ENCODE results near the gene CNTN1. TPM values are rescaled to one million over a fixed set of nuclear protein-coding genes. Genes with fewer than 3 reads are reported as not detected.

The CNTN1 gene
- polyA plus RNA-seq, 1 donor from 2014 or later: 101 TPM

GRCh38 chr12:40760821-40761220 lies 68.6 kb downstream of the CNTN1 start:
- Histone ChIP-seq H3K27me3 (ENCODE audit: insufficient read depth, low read depth, low read length) (no peaks in the 10 kb centered on the region), H3K4me2 (ENCODE audit: low read length) (no peak overlapping the region), H3K9me2 (ENCODE audit: insufficient read depth, low read length) (no peaks in the 10 kb centered on the region), H3K36me3 (ENCODE audit: insufficient read depth, low read length) (no peaks in the 10 kb centered on the region), H3K27ac (ENCODE audit: low read length) (no peak overlapping the region), H3K79me2 (replicated peaks; ENCODE audit: insufficient read depth, low read length) (no peaks in the 10 kb centered on the region), H3F3A (ENCODE audit: insufficient read depth, low read length, poor library complexity, severe bottlenecking) (no peaks in the 10 kb centered on the region), H3K9ac (ENCODE audit: low read length) (no peak overlapping the region), H2AFZ (ENCODE audit: low read depth, low read length) (no peak overlapping the region), H4K20me1 (ENCODE audit: insufficient read depth) (no peaks in the 10 kb centered on the region), H3K4me3 (ENCODE audit: low read length) (no peak overlapping the region), H3K9me3 (ENCODE audit: low read length) (no peaks in the 10 kb centered on the region)
- TF ChIP-seq SMC3 (conservative IDR thresholded peaks at IDR 0.05; ENCODE audit: poor library complexity) (no peak), TAF1 (IDR thresholded peaks at IDR 0.05; ENCODE audit: low read depth) (no peak), EZH2 (IDR thresholded peaks at IDR 0.05; ENCODE audit: borderline replicate concordance, insufficient read depth, low read length, poor library complexity, severe bottlenecking) (no peak), POLR2AphosphoS5 (IDR thresholded peaks at IDR 0.05) (no peak), MXI1 (conservative IDR thresholded peaks at IDR 0.05; ENCODE audit: poor library complexity, severe bottlenecking) (no peak), RAD21 (conservative IDR thresholded peaks at IDR 0.05) (no peak), EP300 (conservative IDR thresholded peaks at IDR 0.05; ENCODE audit: poor library complexity, severe bottlenecking) (no peak), REST (IDR thresholded peaks at IDR 0.05; ENCODE audit: borderline replicate concordance) (no peak), CTCF (IDR thresholded peaks at IDR 0.05; ENCODE audit: poor library complexity, severe bottlenecking) (no peak)

- H2AFZ ChIP-seq (ENCODE audit: low read depth, low read length): no peak overlapping the region
- no peaks in the 10 kb centered on the region for H3K9me2 ChIP-seq (ENCODE audit: insufficient read depth, low read length)
- no peaks in the 10 kb centered on the region for H4K20me1 ChIP-seq (ENCODE audit: insufficient read depth)
- no peaks in the 10 kb centered on the region for H3K9me3 ChIP-seq (ENCODE audit: low read length)
- TF ChIP-seq EZH2 (IDR thresholded peaks at IDR 0.05; ENCODE audit: borderline replicate concordance, insufficient read depth, low read length, poor library complexity, severe bottlenecking) (no peak), SMC3 (conservative IDR thresholded peaks at IDR 0.05; ENCODE audit: poor library complexity) (no peak), POLR2AphosphoS5 (IDR thresholded peaks at IDR 0.05) (no peak), EP300 (conservative IDR thresholded peaks at IDR 0.05; ENCODE audit: poor library complexity, severe bottlenecking) (no peak), REST (IDR thresholded peaks at IDR 0.05; ENCODE audit: borderline replicate concordance) (no peak), MXI1 (conservative IDR thresholded peaks at IDR 0.05; ENCODE audit: poor library complexity, severe bottlenecking) (no peak), CTCF (IDR thresholded peaks at IDR 0.05; ENCODE audit: poor library complexity, severe bottlenecking) (no peak), RAD21 (conservative IDR thresholded peaks at IDR 0.05) (no peak), TAF1 (IDR thresholded peaks at IDR 0.05; ENCODE audit: low read depth) (no peak)
- H3K27ac ChIP-seq (ENCODE audit: low read length): no peak overlapping the region
- no peak overlapping the region for H3K9ac ChIP-seq (ENCODE audit: low read length)
- H3F3A ChIP-seq (ENCODE audit: insufficient read depth, low read length, poor library complexity, severe bottlenecking): no peaks in the 10 kb centered on the region
- no peaks in the 10 kb centered on the region for H3K79me2 ChIP-seq (replicated peaks; ENCODE audit: insufficient read depth, low read length)
- no peaks in the 10 kb centered on the region for H3K27me3 ChIP-seq (ENCODE audit: insufficient read depth, low read depth, low read length)
- no peaks in the 10 kb centered on the region for H3K36me3 ChIP-seq (ENCODE audit: insufficient read depth, low read length)
- H3K4me2 ChIP-seq (ENCODE audit: low read length): no peak overlapping the region
- no peak overlapping the region for H3K4me3 ChIP-seq (ENCODE audit: low read length)
These were observed 69.8 kb downstream of the CNTN1 start for GRCh38 chr12:40762072-40762471.

All from neural cell (in vitro differentiated cells).